ENCODE results near the gene DUSP1.
"Not testable (repeated sequence)": the region's sequence is repeated elsewhere in the genome, so short reads cannot be mapped to it uniquely, and the experiment has no call there.

The DUSP1 gene

GRCh38 chr5:172770675-172771438, at the start of gene DUSP1:
Gene DUSP1, minus strand, starts transcription at chr5:172771195. Its CDS starts 243 bp downstream, at chr5:172770952.
- DNase-seq (ENCODE audit: low spot score) = peak; percentile 89

GRCh38 chr5:172820046-172820767, 49.2 kb upstream of the DUSP1 start:
- no peak for DNase-seq (ENCODE audit: low spot score)

GRCh38 chr5:172819569-172819968, 48.6 kb upstream of the DUSP1 start:
- DNase-seq (ENCODE audit: low spot score) = no peak

- no peak for DNase-seq (ENCODE audit: low spot score)
Measured at GRCh38 chr5:172818081-172818480, 47.1 kb upstream of the DUSP1 start.

GRCh38 chr5:172817664-172818063, 46.7 kb upstream of the DUSP1 start:
- no peak for DNase-seq (ENCODE audit: low spot score)

- peak; percentile 40 for DNase-seq (ENCODE audit: low spot score)
Measured at GRCh38 chr5:172816925-172817562, 46.0 kb upstream of the DUSP1 start.

GRCh38 chr5:172815631-172816030, 44.6 kb upstream of the DUSP1 start:
- DNase-seq (ENCODE audit: low spot score) = no peak

GRCh38 chr5:172810996-172811395, 40.0 kb upstream of the DUSP1 start:
- DNase-seq (ENCODE audit: low spot score) = not testable (repeated sequence)

- DNase-seq (ENCODE audit: low spot score) = no peak
Measured at GRCh38 chr5:172809774-172810173, 38.8 kb upstream of the DUSP1 start.

GRCh38 chr5:172807766-172808311, 36.8 kb upstream of the DUSP1 start:
- DNase-seq (ENCODE audit: low spot score) = no peak

GRCh38 chr5:172806897-172807672, 36.1 kb upstream of the DUSP1 start:
- no peak for DNase-seq (ENCODE audit: low spot score)

GRCh38 chr5:172805736-172806255, 34.8 kb upstream of the DUSP1 start:
- DNase-seq (ENCODE audit: low spot score) = no peak

- DNase-seq (ENCODE audit: low spot score) = no peak
Measured at GRCh38 chr5:172805018-172805683, 34.2 kb upstream of the DUSP1 start.

- no peak for DNase-seq (ENCODE audit: low spot score)
Measured at GRCh38 chr5:172802567-172803176, 31.7 kb upstream of the DUSP1 start.

GRCh38 chr5:172802112-172802511, 31.1 kb upstream of the DUSP1 start:
- no peak for DNase-seq (ENCODE audit: low spot score)

GRCh38 chr5:172801179-172801671, 30.2 kb upstream of the DUSP1 start:
- no peak for DNase-seq (ENCODE audit: low spot score)

- no peak for DNase-seq (ENCODE audit: low spot score)
Measured at GRCh38 chr5:172800088-172800551, 29.1 kb upstream of the DUSP1 start.

GRCh38 chr5:172799416-172799815, 28.4 kb upstream of the DUSP1 start:
- no peak for DNase-seq (ENCODE audit: low spot score)

GRCh38 chr5:172798422-172799215, 27.6 kb upstream of the DUSP1 start:
- DNase-seq (ENCODE audit: low spot score) = no peak

All from COLO829 (cell line).